GM21619 (cell line): Measurements from ENCODE around the gene HNRNPUL2.

ENCODE experiments used
- ATAC-seq: cut with Tn5 transposase; IDR thresholded peaks from one replicate; pipeline ENCODE4 v1.9.1; 2021; ENCODE audit not compliant: unreplicated experiment

The HNRNPUL2 gene

DNA sequence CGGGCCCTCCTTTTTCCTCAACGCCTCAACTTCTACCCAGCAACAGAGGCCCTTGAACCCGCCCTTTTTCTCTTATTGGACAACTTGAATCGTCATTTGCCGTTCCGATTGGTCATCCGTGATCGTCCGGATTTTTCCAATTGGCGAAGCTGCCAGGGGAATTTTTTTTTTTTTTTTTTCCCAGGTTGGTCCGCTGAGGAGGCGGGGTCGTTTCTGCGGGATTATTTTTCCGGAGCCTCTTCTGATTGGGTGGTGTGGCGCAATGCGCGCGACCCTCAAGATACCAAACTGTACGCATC is 564 bp upstream of the HNRNPUL2 start:
- peak; percentile 39 for ATAC-seq

DNA sequence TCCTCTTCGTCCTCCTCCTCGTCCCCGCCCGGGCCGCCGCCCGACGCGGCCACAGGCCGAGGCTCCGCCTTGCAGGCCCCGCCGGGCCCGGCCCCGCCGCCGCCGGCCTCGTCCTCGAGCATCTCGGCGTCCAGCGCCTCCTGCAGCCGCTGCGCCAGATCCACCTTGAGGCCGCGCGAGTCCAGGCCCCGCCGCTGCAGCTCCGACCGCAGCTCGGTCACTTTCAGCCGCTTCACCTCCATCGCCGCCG is 417 bp downstream of the HNRNPUL2 start:
- no peak for ATAC-seq

DNA sequence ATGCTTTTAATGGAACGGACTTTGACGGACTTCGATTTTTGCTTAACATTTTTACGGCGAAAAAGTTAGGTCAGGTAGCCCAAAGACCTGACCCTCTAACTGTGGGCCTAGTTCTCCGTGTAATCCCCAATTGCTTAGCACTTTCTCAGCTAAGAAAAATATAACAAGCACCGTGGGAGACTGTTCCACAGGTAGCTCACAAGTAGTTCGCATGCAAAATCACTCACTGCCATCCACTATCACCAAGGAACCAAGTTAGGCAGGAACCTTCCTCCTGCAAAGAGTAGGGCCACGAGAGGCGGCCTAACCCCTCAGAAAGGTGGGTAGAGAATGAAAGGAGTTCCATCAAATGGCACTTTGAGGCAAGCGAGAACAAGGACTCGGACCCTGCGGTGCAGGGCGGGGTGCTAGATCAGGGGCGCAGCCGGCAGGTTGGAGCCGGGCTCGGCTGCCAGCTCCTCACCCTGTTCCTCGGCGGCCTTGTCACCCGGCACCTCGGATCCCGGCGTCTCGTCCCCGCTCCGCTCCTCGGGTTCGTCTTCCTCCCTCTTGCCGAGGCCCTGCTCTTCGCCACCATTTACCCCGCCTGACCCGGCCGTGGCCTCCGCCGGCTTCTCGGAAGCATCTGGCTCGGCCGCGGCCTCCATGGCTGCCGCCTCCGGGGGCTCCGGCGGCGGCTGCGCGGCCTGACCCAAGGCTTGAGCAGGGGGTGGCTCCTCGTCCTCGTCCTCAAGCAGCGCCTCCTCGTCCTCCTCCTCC is 922 bp downstream of the HNRNPUL2 start:
- ATAC-seq: no peak

DNA sequence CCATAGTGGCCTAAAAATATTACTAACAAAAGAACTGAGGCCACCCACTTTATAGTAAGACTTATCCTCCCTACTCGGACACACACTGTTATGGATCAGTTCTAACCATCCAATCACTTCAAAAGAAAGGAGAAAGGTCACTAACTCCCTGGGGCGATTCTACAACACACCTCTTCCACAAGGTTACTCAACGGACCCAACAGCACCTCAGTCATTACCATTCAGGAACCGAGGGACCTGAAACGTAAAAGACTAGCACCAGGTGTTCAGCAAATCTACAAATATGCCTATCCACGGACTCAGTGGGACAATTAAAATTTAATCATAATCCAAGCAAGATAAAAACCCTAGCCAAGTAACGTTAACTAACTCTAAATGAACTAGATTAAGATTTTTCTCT is 1.6 kb downstream of the HNRNPUL2 start:
- ATAC-seq: no peak

DNA sequence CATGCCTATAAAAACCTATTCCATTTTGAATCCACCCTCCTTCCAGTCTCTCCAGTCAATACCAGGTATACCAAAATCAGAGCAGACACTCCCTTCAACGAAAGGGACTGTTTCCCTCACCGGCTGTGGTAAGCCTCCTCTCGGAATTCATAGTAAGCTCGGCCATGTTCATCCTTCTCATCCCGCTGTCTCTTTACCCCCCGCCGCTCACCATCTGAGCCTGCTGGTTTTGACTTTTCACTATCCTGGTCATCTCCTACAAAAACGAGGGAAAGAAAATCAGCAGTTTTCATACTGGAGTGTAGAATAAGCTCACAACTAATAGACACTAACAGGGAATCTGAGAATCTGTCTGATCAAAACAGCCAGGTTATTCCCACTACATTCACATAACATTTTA is 3.1 kb downstream of the HNRNPUL2 start:
- no peak for ATAC-seq

DNA sequence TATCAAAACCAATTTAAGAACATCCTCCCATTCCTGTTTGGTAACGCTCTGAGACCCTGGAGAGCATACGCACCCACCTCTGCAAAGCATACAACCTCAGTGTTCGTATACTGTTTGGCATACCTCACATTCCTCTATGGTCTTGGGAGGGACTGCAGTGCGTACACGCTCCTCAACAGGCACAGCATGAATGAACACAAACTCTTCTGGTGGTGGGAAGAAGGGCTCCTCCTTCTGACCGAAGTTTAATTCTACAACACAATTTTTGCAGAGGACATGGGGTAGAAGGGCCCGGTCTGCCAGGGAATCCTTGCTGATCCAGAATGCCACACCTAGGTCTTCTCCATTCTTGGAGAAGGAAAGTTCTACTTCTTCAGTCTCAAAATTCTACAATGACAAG is 5.3 kb downstream of the HNRNPUL2 start:
- ATAC-seq: no peak

DNA sequence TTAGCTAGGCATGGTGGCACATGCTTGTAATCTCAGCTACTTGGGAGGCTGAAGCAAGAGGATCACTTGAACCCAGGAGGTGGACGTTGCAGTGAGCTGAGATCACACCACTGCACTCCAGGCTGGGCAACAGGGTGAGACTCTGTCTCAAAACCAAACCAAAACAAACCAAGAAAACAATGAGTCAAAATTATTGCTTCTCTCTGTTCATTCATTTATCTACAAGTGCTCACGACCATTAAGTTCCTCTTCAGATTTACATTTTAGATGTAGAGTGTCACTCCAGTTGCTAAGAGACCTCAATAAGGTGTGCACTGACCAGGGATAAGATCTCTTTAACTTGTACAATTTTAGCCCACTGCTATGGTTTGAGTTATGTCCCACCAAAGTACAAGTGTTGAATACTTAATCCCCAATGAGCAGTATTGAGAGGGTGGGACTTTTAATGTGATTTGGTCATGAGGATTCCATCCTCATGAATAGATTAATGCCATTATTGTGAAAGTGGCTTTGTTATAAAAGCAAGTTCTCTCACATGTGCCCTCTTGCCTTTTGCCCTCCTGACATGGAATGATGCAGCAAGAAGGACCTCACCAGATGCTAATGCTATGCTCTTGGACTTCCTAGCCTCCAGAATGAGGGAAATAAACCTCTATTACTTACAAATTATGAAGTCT is 7.8 kb downstream of the HNRNPUL2 start:
- ATAC-seq: no peak

DNA sequence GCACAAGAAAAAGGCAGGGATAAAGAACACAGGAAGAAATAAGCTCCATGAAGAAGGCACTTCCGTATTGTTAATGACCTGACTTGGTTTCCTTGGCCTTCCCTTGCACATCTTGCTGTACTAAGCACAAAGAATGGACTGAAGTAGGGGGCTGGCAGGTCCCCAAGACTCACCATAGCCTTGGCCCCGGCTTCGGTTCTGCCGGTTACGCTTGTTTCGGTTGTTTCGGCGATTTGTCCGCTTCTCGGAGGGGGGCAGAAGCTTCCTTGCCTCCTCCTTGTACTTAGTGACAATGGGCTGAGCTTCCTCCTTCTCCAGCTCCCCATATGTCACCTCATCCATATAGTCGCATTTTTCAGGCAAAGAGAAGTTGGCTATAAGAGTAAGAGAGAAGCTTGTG is 10.4 kb downstream of the HNRNPUL2 start:
- ATAC-seq: no peak

DNA sequence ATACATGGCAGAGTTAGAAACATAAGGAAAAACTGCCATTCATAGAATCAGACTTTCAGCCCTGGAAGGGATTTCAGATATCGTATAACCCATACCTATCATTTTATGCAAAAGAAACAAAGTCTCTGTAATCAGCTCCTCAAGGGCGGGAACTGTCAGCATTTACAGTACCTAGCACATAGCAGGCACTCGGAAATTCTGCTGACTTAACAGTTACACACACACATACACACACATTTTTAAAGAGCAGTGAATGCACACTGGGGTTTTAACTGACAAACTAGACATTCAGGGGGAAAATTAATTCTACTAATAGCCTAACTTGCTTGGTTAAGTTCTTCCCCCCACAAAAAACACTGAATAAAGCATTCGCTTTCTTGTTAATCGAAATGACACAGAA is 11.1 kb downstream of the HNRNPUL2 start:
- no peak for ATAC-seq

DNA sequence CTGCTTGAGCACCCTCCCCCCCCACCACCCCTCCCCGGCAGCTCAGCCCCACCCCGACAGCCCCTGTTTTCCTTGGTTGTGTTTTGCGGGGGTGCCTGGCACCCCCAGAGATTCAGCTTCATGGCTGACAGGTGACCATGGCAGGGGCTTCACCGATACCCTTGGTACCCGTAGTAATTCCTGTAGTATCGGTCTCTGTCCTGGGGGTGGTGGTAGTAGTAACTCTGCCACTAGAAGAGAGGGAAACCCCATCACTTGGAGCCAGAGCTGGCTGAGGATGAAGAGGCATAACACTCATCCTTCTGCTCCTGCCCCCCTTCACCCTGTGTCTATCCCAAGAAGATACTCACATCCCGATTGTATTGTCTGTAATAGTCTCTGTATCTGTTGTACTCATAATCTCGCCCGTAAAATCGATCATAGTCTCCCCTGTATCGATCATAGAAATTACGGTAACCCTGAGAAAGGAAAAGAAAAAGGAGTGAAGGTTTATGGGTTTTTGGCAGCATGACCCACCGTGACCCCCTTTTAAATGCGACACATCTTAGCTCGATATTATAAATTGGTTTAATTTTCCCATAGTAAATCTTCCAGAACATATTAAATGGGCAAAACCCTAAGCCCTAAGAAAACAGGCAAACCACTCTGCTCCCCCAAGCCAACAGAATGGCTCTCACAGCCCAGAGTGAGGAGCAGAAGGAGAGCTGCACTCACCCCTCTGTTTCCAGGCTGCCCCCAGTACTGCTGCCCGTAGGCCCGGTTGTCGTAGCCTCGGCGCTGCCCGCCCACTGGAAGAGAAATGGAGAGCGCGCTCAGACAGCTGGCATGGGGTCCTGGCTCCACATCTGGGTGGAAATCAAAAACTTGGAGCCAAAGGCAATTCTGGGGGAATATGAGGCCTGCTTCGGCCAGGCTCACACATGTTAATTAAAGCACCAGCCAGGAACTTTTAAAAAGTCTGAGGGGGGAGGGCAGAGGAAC is 11.8 kb downstream of the HNRNPUL2 start:
- no peak for ATAC-seq

DNA sequence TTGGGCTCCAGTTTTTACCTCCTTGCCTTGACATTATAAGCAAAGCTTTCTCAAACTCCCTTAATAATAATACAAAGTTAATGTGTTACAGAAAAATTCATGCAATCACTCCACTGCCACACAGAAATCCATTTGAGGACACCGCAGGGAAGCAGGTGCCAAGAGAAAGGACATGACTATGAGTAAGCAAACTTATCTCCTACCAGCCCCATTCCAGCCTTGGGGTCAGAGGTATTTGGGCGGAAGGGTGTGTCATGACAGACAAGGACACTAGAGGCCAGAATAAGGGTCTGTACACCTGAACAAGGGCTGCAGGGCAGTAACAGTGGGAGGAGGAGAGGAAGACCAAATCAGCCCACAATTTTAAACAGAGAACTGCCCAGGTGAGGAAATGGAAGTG is 13.9 kb downstream of the HNRNPUL2 start:
- ATAC-seq: no peak

DNA sequence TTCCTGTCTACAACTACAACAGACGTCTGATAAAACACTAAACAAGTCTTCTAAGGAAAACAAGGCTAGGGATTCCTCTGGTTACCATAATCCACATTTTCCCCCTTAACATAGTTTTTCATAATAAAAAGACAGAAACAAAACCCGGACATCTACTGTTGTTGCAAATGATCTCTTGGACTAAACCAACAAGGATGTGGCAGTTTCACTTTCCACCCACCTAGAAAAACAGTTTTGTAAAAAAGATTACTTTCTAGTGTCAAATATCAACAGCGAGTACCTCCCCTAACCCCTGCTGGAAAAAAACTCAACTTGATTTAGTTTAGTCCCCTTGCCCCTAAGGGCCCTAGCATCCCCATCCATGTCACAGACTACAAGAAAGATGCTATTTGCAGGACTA is 14.4 kb downstream of the HNRNPUL2 start:
- no peak for ATAC-seq

DNA sequence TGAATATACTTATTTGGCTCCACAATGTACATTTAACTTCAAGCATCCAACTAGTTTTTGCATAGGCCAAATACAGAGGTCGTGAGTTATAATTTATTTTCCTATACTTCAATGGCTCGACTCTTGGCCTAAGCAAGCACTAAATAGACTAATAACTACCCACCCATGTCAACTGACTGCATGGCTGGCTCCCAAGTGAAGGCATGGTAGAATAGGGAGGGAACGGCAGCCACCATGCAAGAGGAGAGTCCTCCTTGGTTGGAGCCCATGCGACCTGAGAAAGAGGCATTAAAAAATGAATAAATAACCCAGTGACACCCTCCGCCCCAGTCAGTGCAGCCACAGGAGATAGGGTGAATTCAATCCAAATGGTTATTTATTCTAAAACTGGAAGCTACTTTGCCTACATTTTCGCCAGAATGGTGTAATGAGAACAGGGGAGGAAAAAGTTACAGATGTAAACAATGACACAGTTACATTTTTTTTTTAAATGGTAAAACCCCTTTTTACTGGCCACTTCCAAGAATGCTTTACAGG is 14.9 kb downstream of the HNRNPUL2 start:
- ATAC-seq: no peak

DNA sequence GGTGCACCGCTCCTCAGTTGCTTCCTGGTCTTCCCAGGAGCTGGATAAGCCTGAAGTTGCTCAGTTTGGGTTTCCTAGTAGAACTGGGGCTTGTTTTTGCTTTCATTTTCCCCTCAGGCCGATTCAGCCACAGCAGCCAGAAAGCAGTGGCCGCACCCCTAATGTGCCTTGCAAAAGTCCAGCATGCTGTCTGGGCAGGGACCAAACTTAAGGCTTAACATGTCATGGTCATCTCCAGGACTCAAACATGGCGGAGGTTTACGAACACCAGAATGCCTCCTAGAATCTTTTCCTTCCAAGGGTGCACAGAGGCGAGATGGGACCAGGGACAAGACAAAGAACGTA is 17.3 kb downstream of the HNRNPUL2 start:
- no peak for ATAC-seq

DNA sequence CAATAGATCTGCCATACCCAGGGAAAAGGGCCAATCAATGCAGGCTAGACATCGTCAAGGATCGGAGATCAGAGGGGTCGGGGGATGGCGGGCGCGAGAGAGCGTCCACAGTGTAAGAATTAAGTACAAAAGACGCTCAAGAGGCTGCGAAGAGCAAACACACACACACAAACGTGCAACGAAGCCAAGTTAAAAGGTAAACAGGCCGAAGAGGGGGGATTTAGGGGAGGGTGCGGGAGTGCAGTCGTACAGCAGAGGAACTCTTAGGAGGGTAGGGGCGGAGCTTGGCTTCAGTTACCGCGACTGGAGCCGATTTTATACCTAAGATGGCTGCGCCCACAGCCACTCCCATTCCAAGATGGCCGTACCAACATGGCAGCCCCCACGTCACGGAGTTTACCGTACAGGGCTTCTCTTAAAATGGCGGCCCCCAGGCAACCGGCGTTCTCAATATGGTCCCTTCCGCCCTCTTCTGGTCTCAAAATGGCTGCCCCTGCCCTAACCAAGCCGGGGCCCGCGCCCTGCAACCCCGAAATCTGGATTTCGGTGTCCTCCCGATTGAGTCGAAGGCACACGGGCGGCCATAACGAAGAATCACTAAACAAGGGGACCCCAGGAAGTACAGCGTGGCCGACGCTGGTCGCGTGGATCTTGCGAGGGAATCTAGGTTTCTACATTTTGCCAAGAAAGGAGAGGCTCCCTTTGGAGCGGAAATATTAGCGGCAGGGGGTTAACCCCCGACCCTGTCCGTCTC is 17.8 kb downstream of the HNRNPUL2 start:
- peak; percentile 62 for ATAC-seq

DNA sequence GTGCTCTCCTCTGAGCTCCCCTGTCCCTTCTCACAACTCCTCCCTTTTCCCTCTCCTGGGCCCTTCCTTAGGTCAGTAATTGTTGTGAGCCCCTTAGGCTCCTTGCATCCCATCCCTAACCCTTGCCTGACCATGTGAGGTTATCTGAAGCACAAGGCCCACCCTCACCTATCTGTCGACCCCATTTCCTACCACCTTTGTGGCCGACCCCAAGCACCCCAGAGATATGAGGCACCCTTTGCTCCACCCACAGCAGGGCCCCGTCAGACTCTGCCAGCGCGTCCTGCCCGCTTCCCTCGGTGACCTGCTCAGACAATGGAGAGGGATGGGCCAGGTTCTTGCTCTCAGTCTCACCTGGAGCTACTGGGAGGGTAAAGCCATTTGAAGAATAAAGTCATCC is 18.5 kb downstream of the HNRNPUL2 start:
- ATAC-seq: no peak

DNA sequence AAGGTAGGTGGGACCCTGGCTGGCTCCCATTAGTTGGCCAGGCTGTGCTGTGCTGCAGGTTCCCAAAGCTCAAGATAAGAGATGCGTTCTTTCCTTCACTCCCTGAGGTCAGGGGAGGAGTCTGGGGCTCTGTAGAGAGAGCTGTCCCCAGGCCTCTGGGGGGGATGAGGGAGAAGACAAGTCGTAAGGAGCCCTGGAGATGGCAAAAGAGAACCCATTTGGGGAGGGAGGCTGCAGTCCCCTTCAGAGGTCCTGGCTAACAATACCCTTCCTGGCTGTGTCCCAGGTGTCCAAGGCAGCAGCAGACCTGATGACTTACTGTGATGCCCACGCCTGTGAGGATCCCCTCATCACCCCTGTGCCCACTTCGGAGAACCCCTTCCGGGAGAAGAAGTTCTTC is 18.9 kb downstream of the HNRNPUL2 start:
- ATAC-seq: no peak

DNA sequence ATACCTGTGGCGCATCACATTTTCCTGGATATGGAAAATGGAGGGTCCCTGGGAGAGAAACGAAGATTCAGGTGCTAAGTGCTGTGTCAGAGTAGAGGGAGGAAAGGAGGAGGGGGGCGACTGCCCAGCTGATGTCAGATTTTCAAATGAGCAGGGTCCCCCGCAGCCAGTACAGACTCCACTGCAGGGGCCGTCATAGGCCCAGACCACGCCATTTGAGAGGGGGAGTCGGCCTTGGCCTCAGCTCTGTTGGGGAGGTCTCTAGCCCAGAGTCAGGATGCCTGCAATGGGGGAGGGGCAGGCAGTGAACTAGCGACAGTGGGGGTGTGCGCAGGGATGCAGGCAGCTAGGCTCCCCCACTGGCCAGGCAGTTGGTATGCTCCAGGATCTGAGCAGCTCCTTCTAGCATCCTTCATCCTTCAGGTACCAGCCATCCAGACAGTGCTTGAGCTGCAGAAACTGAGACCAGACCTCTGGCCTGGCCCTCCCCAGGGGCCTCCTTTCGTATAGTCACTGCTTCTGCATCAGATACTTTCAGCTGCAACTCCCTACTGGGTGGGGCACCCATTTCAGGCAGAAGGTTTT is 19.9 kb downstream of the HNRNPUL2 start, which contains the start of the genes BSCL2 and GNG3:
TSS of gene BSCL2 (minus strand) at position 148 of the 585 bp plus-strand sequence. CDS start 229 bp downstream, outside the sequence.
TSS of gene GNG3 (plus strand) at position 400 of the 585 bp plus-strand sequence. CDS start 620 bp downstream, outside the sequence.
- no peak for ATAC-seq

DNA sequence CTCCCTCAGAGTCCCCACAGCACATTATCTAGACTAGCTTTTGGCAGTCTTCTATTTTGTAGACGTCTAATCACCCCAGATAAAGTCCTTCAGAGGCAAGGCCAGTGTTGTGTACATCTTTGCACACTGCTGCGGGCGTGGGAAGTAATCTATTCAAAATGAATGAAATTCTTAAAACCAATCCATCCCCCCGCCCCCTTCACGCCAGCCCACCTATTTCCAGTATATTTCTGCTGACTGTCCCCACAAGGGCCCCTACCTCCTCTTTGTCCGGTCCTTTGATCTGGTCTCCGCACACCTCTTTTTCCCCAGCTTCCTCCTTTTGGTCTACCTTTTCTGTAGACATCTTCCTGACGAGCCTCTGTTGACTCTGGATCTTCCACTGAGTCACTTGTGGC is 20.4 kb downstream of the HNRNPUL2 start:
- ATAC-seq: no peak
